AG10803 (cell line): ENCODE data around the gene ANXA4.

Source experiments
- DNase-seq: peaks from one replicate; pipeline ENCODE4 v3.0.0; 2010; ENCODE audit warnings: low read depth
- H3K4me3 ChIP-seq: 2 replicates; pipeline ENCODE4 v1.5.1; 2011; ENCODE audit warnings: mild to moderate bottlenecking, low read length, control low read depth
- TF ChIP-seq, protein P1 (sequence below): conservative IDR thresholded peaks from 2 replicates; pipeline ENCODE4 v1.5.1; 2011; ENCODE audit warnings: mild to moderate bottlenecking, low read length, control low read depth, inconsistent platforms

Gene ANXA4

DNA sequence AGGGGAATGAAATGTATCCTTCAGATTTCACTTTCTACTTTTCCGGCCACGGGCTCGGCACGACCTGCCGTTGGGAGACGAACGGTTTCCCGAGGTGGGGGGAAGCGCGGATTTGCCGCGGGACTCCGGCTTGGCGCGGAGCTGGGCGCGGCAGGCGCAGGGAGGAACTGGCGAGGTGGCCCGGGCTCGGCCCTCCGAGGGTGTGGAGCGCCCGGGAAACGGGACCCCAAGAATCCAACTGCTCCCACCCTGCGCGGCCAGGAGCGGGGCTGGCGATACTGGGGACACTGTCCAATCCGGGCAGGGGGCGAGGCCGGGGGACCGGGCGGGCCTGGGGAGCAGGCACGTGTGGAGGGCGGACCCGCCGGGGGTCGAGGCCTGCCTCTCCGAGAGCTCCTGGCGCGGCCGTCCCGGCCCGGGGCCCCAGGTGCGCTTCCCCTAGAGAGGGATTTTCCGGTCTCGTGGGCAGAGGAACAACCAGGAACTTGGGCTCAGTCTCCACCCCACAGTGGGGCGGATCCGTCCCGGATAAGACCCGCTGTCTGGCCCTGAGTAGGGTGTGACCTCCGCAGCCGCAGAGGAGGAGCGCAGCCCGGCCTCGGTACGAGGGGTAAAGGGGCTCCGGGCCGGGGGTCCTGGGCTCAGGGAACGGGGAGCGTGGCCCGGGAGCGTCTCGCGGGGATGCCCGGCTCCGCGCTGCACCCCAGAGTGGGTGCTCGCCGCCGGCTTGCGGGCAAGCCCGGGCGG is at the start of gene ANXA4:
Gene ANXA4, plus strand, starts transcription at position 560 of the 747 bp plus-strand sequence. CDS start 39,432 bp downstream, outside the sequence.
- peak within 1 kb of the TSS; percentile 78 for H3K4me3 ChIP-seq
- peak; percentile 67 for DNase-seq
- TF ChIP-seq, protein P1, sequence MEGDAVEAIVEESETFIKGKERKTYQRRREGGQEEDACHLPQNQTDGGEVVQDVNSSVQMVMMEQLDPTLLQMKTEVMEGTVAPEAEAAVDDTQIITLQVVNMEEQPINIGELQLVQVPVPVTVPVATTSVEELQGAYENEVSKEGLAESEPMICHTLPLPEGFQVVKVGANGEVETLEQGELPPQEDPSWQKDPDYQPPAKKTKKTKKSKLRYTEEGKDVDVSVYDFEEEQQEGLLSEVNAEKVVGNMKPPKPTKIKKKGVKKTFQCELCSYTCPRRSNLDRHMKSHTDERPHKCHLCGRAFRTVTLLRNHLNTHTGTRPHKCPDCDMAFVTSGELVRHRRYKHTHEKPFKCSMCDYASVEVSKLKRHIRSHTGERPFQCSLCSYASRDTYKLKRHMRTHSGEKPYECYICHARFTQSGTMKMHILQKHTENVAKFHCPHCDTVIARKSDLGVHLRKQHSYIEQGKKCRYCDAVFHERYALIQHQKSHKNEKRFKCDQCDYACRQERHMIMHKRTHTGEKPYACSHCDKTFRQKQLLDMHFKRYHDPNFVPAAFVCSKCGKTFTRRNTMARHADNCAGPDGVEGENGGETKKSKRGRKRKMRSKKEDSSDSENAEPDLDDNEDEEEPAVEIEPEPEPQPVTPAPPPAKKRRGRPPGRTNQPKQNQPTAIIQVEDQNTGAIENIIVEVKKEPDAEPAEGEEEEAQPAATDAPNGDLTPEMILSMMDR: no peak

DNA sequence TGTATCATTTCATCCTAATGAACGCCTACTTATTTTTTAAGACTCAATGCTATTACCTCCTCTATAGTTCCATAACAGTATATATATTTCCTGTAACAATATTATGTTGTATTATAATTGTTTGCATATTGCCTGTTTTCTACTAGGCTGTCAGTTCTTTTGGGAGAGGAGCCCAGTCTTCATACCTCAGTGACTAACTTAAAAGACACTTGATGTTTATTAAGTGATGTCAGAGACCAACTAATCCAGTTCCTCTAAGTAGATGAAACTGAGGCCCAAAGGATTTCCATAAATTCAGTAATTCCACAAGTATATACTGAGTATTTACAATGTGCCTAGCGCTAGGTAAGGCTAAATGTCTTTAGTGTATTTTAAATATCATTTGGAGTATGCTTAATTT is 49.5 kb upstream of the ANXA4 start:
- TF ChIP-seq, protein P1: no peak
- H3K4me3 ChIP-seq: no peak overlapping the region
- peak; percentile 79 for DNase-seq

DNA sequence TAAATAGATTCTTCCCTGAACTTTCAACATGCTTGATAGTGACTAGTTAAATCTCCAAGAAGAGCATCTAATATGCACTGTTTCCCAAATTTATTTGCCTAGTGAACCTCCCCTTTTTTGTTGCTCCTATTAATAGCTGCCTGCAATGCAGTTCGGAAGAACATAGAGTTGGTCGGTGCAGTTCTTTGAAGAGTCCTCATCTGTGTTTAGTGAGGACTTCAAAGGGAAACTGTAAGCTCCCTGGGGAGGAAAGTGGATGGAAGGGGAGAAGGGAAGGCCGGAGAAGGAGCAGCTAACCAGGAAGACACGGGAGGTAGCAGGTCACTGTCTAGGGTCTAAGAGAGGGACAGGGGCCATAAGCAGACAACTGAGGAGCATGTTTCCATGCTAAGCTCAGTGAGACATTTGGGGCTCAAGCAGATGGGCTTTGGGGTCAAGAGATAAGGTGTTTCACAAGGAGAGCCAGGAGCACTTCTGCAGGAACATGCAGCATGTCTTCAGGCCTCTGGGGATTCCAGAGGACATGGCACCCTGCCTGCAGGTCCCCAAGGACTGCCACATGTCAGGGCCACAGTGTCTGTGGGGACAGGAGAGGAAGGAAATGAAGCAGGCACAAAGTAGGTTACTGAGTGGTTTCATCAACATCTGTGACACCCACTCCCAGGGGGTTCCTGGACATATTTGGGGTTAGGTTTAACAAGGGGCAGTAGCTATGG is 48.7 kb upstream of the ANXA4 start:
- no peak overlapping the region for H3K4me3 ChIP-seq
- no peak for DNase-seq
- TF ChIP-seq, protein P1: no peak

DNA sequence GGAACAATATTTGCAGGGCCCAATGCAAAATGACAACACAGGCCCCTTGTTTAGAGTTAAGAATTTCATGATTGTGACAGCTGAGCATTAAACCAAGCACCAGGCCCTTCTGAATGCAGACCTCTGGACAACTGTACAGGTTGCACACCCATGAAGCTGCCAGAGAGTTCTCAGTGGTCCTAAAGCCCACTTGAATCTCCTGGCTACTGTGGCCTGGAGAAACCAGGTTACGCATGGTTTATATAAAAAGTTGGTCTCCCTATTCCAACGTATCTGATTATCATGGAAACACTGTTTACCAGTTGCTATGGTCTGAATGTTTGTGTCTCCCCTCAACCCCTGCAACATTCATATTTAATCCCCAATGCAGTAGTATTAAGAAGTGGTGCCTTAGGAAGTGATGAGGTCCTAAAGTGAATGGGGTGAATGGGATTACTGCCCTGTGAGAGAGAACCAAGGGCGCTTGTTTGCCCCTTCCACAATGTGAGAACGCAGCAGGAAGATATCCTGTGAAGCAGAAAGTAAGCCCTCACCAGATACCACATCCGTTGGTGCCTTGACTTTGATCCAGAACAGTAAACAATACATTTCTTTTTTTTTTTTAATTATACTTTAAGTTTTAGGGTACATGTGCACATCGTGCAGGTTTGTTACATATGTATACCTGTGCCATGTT is 48.0 kb upstream of the ANXA4 start:
- DNase-seq: no peak
- no peak overlapping the region for H3K4me3 ChIP-seq
- TF ChIP-seq, protein P1: no peak

DNA sequence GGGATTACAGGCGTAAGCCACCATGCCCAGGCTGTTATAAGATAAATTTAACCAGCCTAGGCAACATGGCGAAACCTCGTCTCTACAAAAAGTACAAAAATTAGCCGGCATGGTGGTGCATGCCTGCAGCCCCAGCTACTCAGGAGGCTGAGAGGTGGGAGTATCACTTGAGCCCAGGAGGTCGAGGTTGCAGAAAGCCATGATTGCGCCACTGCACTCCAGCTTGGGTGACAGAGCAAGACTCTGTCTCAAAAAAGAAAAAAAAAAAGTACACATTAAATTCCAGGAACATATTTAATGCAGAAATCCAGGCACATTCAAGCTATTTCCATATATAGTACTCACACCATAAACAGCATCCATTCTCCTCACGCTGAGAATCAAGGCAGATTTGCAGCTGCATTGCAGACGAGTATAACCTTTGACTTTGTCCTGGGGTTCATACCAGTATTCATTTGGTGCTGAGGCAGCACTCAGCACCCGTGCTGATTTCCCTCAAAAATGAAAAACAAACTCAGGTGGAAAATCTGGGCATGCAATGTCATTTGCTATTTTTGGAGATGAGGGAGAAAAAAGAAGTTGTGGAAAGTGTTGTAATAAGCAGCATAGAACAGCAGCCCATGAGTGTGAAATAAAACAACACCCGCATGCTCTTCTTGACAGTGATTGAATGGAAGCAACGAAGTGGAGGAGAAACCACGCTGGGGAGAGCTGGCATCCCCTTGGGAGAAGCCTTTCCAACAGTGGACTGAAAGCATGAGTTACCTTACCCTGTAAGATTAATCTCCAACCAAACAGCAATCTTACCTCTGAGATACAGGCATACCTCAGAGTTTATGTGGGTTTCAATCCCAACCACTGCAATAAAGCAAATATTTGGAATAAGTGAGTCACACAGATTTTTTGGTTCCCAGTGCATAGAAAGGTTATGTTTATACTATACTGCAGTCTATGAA is 46.8 kb upstream of the ANXA4 start:
- no peak overlapping the region for H3K4me3 ChIP-seq
- TF ChIP-seq, protein P1: no peak
- DNase-seq: peak; percentile 75

DNA sequence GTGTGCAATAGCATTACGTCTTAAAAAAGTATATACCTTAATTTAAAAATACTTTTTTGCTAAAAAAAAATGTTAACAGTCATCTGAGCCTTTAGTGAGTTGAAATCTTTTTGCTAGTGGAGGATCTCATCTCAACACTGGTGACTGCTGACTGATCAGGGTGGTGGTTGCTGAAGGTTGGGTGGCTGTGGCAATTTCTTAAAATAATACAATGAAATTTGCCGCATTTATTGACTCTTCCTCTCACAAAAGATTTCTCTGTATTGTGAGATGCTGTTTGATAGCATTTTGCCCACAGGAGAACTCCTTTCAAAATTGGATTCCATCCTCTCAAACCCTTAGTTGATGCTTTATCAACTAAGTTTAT is 46.1 kb upstream of the ANXA4 start:
- no peak for DNase-seq
- H3K4me3 ChIP-seq: no peak overlapping the region
- TF ChIP-seq, protein P1: no peak
